Amniotic stem cell (primary cell): Measurements from ENCODE around the gene ZC2HC1C.
A peak's percentile ranks its signal among the peaks of the same experiment; 100 is the strongest.

Source experiments
- DNase-seq: peaks from one replicate; lab custom pipeline; 2025; lab: John Stamatoyannopoulos, UW

ZC2HC1C gene, protein sequence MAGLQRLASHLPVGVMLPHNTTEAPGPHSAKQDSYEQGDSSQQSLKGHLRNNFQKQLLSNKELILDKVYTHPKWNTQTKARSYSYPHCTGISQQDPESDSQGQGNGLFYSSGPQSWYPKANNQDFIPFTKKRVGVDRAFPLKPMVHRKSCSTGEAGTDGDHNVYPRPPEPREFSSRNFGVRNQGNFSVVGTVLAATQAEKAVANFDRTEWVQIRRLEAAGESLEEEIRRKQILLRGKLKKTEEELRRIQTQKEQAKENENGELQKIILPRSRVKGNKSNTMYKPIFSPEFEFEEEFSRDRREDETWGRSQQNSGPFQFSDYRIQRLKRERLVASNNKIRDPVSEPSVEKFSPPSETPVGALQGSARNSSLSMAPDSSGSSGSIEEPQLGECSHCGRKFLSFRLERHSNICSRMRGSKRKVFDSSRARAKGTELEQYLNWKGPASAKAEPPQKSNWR

DNA sequence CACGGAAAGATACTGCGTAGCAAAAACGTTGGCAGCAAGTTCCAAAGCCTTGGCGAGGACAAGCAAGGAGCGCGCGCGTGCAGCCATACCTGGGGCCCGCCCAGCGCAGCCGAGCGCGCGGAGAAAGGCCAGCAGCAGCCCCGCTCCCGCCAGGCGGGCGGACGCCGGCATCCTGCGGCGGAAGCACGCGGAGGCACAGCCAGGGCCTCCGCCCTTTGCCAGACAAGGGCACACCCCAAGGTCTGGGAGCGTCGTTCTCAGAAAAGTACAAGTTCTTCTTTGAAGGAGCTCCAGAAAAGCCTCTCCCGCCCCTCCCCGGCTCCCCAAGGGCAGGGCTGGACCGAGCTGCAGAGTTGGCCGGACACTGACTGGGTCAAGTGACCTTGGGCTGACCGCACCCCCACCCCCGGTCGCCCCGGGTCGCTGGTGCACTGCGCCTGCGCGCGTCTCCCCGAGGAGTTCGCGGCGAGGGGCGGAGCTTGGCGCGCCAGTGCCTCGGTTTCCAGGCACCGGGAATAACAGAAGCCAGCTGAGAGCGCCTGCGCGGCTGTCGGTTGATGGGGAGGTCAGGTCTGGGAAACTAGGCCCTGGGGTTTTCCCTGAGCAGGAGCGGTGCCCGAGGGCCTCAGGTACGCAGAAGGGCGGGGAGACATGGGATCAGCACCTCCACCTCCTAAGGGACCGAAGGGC, at the start of gene ZC2HC1C:
ZC2HC1C (plus strand) TSS at position 521 of the 690 bp plus-strand sequence. CDS start 933 bp downstream, outside the sequence.
- peak; percentile 42 for DNase-seq

DNA sequence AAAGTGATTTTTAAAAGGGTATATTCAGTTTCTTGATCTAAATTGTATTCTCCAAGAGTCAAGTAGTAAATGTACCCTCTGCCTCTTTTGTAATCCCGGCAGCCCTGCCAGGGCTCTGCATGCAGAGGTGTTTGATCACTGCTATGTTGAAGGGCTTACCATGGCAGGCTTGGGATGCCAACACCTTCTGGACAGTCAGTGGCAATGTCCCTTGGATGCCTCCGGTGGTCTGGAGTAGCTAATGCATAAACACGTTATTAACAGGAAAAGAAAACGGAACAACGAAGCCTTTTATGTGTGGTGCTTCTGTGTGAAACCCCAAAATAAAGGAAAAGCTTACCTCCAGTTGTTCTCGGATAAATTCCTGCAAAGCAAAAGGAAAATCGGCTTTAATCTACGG, 46.8 kb upstream of the ZC2HC1C start:
- DNase-seq = no peak

DNA sequence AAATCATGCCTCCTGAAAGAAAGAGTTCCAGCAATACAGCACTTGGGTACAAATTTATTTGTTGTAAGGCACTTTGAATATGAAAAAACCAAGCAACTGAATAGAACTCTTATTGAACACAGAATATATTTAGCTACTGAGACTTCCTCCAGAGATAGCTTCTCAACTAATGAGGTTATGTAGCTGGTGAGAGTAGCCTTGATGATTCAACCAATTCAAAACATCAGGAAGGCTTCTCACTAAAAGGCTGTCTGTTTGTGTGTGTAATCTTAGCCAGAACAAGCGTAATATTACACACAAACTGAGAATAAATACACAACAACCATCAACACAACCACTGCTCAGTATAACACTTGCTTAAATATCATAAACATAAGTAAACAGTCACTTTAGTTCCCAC, 46.3 kb upstream of the ZC2HC1C start:
- DNase-seq = no peak

DNA sequence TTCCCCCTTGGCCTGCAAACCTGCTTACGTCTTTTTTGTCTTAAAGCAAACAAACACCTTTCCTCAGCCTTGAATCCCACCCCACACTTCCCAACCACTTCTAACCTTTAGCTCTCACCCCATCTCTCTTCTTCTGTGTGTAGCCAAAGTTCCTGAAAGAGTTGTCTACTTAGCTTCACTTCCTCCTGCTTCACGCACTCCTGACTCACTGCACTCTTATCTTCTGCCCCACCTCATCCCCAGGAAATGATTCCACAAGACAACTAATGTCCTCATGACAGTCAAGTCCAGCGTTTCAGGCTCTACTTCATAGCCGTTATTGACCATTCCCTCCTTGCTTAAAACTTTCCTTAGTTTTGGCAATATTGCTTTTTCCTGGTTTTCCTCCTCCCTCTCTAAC, 44.4 kb upstream of the ZC2HC1C start:
- DNase-seq = no peak

DNA sequence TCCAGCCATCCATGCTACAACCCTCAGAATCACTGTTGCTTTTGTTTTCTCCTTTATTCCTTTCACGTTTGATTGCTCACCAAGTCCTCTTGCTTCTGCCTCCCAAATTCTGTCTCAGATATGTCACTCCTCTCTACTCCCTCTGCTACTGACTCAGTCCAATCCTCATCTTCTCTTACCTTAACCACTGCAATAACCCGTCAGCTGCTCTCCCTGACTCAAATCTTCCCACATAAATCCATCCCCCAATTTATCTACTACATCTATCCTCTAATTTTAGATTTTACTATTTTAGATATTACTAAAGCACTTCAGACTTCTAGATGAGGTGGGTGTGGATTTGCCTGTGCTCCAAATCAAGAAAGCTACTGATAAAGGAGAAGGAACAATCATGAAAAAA, 43.6 kb upstream of the ZC2HC1C start:
- DNase-seq = no peak

DNA sequence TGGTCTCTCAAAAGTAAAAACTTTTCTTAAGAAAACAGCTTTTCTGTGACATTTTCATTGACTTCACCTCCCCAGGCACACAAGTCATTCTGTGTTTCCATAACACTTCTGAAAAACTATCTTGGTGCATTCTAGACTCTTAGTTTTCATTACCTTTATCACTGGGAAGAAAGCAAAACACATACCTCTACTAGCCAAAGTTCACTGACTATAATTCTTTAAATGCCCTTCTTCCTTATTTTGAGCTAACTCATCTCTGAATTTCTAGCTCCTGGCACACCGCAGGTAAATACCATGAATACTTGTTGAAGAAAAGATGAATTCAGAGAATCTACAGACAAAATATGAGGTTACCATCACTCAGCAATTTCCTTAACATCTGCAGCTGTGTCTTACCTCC, 39.3 kb upstream of the ZC2HC1C start:
- DNase-seq = no peak

DNA sequence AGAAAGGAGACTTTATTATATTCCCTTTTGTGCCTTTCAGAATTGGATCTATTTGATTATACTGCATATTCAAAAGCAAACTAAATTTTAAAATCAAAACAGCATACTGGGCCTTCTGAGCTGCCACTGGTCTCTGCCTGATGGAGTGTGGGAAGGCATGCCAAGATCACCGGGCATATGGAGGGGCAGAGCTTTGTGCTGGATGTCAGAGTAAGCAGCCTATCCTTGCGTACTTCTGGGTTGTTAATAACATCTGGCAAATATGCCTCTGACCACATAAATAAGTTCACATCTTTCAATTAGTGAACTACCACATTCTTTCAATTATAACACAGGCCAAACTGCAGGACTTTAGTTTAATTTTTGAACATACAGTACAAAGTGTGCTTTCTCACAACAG, 36.5 kb upstream of the ZC2HC1C start:
- no peak for DNase-seq

DNA sequence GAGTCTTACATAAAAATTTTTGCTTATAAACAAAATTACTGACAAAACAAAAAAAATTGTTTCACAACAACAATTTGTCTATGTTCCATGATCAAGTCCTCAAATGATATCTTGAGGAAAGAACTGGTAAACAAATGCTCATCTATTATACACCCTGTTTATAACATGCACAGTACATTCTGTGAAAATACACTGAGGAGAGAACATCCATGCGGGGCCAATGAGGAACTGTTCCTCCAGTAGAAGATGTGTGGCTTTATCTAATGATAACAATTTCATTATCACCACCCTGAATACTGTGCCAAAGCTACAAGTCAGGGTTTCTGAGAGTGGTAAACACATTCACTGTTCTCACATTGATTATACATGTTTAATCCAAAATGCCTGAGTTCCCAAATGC, 28.9 kb upstream of the ZC2HC1C start:
- no peak for DNase-seq

DNA sequence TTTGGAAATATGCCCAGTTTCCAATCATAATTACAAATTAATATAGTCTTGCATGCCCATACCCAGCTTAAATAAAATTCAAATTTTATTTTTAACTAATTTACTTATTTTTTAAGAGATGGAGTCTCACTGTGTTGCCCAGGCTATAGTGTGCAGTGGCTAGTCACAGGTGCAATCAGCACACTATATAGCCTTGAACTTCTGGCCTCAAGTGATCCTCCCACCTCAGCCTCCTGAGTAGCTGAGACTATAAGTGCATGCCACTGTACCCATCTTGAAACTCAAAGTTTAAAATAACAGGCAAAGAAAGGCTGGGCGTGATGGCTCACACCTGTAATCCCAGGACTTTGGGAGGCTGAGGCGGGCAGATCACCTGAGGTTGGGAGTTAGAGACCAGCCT, 28.5 kb upstream of the ZC2HC1C start:
- DNase-seq = no peak

DNA sequence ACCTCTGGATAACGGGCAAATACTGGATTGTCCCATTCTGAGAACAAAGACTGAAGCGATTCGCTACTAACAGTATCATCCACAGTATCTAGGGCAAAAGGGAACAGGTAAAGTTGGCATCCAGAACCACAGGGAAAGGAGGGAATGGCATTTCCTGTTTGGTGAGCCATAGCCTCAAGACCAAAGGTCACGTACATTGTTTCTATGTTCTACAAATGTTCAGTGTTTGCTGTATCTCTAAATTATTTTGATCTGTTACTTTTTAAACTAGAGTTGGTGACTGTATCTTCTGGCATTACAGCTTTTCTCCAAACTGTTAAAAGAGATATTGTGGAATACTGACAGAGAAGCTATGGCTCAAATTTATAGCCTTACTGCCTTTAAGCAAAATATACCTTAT, 27.8 kb upstream of the ZC2HC1C start:
- DNase-seq = no peak

DNA sequence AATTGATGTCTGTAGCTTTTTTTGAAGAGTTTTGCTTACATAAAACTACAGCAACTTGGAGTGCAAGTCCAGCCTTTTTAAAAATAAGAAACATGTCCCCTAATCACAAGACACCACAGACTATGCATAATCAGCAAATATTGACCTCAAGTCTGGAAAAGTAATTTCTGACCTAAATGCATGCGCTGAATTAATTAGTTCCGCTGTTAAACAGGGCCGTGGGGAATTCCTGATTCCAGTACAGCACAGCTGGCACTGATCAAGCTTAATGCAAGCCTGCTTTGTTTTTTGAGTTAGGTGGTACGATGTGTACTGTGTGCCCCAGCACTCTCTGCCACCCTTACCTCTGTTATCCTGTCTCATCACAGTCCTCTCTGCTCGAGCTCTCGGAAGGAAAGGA, 27.4 kb upstream of the ZC2HC1C start:
- DNase-seq = no peak

DNA sequence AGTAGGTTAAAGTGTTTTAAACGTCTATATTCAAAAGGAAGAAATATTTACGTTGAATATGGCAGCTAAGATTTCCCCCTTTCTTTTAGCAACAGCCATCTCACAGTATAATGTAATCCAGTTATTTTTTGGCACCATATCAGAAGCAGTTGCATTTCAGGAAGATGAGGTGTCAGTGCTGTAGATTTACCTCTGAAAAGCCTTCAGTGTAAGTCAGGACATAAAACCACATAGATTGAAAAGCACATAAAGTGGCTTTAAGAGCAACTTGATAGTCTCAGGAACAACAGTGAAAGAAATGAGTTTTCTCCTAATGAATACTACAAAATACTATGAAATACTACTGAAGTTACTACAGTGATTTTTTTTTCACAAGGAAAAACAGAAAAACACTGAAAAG, 25.1 kb upstream of the ZC2HC1C start:
- DNase-seq = no peak

DNA sequence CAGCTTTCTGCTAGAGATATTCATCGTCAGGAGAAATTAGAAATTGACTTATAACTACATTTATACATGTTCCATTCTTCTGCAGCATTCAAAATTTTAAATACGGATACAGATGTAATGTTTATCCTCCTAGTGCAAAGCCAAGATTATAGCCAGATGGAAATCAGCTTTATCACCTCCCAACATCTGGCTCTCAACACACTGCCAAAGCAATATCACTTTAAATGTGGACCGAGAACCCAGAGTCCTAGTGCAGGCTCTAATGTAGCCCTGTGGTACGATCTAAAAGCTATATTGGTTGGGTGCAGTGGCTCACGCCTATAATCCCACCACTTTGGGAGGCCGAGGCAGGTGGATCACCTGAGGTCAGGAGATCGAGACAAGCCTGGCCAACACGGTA, 24.7 kb upstream of the ZC2HC1C start:
- DNase-seq = no peak

DNA sequence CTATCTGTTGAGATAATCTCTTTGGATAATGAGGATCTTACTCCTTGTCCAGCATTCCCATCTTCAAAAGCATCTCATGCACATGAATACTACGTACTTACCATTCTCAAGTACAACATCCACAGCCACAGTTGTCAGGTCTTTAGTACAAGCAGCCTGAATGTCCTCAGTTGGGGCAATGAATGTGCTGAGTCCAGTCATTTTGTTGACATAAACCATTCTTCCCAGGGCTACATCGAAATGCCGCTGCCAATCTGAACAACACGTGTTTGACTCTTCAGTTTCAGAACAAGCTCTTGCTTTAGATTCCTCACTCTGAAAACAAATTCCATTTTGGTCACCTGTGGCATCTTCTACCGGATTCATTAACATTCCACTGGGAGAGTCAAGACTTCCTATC, 23.2 kb upstream of the ZC2HC1C start:
- no peak for DNase-seq

DNA sequence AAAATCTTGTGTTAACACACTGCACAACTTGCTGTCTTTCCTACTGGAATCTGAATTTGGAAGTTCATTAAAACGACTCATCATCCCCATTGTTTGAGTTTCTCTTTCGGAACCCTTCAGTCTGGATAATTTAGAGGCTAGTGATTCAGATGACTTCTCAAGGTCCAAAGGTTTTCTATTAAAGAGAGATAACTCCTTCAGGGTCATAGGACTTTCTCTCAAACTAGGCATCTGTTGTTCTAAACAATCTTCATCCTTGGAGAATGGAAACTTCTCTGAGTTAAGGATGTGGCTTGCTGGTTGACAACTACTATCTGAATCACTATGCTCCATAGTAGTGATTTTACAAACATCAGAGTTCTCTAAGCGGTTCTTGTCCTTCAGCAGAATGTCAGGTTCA, 22.5 kb upstream of the ZC2HC1C start:
- no peak for DNase-seq

DNA sequence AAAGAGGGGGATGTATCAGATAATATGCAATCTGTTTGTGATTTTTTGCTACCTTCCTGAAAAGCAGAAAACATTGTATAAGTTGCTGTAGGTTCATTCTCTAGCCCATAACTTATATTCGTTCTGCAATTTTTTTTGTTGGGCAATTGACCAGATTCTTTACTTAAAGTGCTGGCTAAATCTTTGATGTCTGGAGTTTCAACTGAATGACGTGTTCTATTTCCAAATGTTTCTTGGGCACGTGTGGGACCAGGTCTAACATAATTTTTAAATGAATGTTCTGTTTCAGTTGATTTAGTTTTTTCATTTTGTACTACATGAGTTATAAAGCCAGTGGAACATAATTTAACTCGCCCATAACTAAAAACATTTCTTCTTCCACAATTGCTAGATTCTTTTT, 21.9 kb upstream of the ZC2HC1C start:
- no peak for DNase-seq

DNA sequence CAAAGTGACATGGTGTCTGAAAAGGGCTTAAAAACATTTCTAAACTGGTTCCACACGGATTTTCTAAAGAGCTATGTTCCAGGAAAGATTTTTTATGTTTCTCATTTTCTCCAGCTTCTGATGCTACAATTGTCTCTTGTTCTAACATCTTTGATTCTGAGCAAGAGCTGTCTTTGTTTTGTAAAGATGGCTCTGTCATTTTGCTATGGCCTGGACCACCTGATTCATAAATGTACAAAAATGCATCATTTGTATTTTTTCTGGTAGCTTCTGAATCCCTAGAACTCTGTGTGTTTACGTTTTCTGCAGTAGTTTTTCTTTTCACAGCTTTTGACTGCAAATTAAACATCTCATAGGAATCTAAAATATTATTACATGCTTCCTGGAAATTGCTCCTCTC, 21.3 kb upstream of the ZC2HC1C start:
- DNase-seq = no peak

DNA sequence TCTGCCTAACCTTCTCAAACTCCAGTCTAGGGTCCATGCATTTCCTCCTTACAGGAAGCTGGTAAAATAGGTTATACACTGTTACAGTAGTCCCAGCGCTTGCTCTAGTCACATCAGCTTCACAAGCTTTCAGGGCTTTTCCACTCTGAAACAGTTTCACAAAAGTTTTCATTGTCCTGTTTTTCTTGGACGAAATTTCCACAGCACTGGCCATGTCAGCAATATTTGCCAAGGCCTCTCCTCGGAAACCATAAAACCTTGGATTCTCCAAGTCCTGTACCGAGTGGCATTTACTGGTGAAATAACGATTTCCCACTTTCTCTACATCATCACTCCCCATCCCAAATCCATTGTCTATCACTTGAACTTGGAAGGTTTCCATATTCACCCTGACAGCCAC, 20.3 kb upstream of the ZC2HC1C start:
- no peak for DNase-seq

DNA sequence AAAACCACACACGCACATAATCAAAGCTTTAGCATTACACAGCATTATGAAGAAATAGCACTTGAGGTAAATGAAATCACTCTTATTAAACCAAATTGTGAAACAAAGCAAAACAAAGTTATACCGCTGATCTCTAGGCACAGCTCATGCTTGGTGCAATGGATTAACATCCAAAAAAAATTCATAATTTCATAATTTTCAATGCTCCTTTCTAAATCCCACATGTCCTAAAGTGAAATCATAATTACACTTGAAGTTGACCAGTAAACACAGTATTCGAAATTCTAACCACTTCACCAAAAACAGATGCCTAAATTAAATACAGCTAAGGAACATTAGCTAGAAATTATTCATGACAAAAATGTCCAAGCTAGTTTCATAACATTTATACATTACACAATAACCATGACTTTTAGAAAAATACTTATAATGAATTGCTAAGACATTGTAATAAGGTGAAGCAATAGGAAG, 19.7 kb upstream of the ZC2HC1C start:
- DNase-seq = no peak

DNA sequence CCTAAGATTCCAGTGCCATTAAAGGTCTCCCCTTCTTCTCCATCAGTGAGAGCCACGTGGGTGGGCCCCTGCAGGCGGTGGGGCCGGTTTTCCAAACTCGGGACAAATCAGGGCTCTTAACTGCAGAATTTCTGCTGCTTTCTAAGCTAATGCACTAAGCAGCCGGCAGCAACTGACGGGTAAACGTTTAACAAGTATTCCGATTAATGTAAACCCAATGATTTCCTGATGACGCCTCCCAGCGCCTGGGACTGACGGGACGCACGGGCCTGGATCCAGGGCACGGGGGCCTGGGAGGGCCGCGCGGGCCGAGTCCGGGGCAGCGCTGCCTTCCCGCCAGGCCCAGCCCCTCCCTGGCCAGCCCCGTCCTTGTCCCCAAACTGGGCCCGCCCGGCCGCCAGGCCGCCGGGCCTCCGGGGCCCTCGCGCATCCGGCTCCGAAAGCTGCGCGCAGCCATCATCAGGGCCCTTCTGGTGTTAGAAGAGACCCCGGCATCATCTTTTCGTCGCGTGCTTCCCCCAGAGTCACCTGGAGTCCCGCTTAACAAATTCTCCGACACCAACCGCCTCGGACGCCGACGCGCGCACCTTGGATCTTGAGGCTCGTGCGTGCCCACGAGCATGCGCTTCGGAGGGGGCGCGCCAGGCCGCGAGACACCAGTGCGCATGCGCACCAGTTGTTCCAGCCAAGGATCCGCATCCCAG, 18.4 kb upstream of the ZC2HC1C start, which contains the start of gene MLH3:
MLH3 (minus strand) TSS at position 616 of the 704 bp plus-strand sequence. CDS start 1,812 bp downstream, outside the sequence.
- DNase-seq = peak; percentile 49

DNA sequence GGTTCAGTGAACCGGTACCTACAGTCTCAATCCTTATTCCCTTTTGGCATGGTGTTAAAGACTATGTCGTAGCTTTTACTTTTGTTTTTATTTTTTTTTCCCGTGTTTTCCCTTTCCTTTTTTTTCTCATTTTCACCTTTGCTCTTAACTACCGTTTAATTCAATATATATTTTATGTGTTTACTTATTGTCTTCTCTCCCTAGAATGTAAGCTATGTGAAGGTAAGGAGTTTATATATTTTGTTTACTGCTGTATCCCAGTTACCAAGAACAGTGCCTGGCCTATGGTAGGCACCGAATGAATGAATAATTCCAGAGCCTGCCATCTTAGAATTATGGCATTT, 17.9 kb upstream of the ZC2HC1C start:
- DNase-seq = no peak

DNA sequence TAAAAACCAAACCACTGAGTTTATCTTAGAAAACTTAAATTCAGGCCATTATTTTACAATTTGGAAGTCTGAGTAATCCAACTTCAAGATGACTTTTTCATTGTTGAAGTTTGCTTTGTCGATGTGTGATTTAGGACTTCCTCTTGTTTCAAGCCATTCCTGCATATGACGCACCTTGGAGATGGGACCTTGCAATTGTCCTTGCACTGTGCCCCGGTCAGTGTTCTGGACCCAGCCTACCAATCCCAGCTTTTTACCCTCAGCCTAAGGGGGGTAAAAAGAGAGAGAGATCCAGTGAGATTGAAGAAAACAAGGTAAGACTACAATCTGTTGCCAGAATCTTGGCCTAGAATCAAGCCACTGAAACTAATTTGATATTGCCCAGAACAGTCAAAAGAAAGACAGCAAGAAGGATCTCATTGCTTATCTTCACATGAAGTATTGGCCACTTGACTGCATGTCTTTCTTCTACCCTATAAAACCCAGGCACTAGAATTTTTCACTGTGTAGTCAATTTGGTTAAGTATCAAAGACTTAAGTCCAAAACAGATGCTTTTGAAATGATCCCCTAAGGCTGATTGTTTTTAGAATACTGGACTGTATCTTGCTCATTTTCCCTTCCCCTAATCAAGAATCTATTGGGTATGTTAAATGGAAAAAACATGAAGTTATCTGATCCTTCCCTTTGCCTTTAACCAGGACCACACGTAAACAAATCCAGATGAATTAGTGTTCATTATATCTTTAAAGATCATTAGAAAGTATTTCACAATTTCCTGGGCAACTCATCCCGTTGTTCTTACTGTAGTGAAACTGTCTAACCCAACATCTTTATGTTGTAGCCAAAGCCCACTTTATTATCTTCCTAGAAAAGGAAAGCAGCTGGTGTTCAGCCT, 15.8 kb upstream of the ZC2HC1C start:
- no peak for DNase-seq
